NCI-H2196 treated with DMSO at 0.1 percent for 48 hours (cell line): ENCODE data around the gene SHMT2.

Source experiments
- DNase-seq: peaks from one replicate; lab custom pipeline; 2025; ENCODE audit not compliant: unreplicated experiment; lab: John Stamatoyannopoulos, UW

SHMT2 gene

DNA sequence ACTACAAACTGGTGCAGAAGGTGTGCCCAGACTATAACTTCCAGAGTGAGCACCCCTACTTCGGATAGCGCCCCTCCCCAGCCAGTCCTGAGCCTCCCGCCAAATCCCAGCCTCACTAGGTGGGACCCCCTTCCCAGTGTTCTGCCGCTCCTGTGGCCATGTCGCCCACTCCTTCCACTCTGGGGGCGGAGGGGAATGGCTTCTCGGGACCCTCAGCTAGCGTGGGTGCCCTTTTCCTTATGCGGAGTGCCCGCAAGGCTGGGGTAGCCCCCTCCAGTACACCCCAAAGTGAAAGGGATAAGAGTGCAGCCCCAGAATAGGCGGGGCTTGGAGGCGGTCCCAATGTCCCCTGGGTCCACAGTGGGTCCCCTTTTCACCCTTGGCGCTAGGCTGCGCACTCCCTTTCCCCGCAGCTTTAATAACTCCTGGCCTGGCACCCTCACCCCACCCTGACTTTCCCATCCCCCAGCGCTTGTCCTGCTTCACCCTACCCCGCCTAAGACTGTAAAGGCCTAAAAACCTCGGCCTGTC is 3.8 kb upstream of the SHMT2 start:
- no peak for DNase-seq

DNA sequence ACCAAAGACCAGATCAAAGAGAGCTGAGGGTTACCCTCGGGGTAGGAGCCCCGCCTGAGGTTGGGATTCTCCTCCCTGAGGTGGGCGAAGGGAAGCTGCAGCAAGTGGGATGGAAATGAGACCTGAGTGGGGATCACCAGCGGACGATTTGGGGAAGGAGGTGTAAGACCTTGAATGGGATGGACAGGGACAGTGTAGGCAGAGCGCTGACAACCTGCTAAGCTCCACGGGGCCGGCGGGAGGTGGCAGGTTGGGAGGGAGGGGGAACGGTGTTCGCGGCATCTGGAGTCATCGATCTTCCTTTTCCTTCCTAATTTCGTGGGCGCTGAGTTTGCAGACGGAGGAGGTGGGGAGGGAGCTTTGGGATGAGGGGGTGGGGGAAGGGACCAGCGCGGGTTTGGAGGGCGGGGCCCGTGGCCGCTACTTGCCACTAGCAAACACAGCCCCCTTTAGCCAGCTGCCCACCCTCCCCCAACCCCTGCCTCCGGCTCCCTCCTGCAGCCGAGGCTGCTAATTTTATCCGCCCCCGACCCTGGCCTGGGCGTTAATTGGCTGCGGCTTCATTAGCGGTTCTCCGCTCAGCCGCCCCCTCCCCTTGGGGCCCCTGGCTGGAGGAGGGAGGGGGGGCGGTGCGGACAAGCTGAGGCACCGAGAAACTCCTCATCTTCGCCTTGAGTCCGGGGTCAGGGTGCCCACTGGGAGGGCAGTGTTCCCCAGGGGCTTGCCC is 2.8 kb upstream of the SHMT2 start:
- DNase-seq, result no peak

DNA sequence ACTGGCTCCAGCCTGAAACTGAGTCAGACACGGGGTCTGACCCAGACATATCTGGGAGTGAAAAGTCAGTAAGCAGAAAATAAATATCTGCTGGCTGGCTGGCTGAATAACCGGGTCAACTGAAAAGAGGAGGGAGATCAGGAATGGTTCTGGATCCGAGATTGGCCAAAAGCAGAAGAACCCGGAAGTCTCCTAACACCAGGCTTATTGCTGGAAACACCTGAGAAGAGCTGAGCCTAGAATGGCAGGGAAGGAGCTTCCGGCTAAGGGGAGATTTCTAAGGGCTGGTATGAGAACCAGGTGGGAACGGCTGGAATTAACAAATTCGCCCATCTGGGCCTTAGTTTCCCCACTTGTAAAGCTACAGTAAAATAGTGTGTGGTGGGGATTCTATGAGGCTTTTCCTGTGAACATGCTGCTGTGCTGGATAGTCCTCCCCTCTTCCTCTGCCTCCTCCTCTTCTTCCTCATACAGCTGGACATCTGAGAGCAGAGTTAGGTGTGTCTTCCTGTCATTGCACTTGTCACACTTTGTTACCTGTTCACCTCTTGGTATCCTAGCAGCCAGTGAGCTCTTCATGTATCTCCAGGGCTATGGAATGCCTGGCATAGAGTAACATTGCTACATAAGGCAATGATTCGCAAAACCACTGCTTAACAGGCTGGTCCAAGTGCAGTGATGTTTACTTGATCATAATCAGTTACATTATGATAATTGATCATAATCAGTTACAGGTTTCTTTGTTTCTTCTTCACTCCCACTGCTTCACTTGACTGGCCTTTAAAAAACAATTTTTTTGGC is 2.0 kb upstream of the SHMT2 start:
- no peak for DNase-seq

DNA sequence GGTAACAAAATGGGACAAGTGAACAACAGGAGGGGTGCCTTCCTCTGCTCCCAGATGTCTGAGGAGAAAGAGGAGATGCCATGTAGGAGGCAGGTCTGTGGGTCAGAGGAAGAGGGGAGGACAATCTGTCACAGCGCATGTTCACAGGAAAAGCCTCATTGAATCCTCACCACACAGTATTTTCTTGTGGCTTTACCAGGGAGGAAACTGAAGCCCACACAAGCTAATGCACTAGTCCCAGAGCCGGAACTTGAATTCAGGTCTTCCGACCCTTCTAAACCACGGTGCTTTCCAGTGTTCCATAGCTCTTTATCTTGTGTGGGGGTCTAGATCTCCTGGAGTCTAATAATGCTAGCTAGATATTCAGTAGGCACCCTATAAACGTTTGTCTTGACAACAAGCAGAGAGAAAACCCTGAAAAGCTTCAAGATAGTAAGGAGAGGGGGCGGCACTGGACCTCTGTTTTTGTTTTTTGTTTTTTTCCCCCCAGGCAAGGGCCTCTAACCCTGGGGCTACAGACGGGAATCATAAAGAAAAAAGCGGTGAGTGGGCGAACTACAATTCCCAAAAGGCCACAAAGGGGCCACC is 371 bp upstream of the SHMT2 start:
- DNase-seq, result no peak

DNA sequence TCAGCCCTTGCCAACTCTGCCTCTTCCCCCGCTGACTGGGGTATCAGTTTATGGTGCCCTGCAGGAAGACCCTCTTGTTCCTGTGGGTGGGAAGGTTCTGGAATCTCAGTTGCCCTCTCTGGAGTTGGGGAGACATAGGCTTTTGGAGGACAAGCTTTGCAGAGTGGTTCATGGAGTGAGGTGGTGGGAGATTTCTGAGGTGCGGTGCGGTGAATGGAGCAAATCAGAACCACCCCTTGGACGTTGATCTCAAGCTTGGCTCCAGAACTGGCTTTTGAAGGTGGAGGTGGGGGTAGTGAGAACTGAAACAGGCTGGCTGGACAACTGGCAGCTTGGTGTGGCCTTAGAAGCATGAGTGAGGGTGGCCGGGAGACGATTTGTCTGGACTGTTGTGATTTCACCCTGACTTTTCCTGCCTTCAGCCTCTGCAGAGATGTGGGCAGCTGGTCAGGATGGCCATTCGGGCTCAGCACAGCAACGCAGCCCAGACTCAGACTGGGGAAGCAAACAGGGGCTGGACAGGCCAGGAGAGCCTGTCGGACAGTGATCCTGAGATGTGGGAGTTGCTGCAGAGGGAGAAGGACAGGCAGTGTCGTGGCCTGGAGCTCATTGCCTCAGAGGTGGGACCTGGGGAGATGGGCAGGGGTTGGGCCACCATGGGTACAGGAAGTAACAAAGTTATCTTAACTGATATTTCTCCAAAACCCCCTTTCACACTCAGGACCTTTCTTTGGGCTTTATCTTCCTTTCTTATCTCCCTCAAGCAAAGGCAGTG is 1.1 kb downstream of the SHMT2 start:
- DNase-seq, result no peak

- no peak for DNase-seq
Measured at GRCh38 chr12:57231276-57232021, 1.9 kb downstream of the SHMT2 start.

GRCh38 chr12:57232156-57232756 is 2.7 kb downstream of the SHMT2 start:
- DNase-seq, result no peak

DNA sequence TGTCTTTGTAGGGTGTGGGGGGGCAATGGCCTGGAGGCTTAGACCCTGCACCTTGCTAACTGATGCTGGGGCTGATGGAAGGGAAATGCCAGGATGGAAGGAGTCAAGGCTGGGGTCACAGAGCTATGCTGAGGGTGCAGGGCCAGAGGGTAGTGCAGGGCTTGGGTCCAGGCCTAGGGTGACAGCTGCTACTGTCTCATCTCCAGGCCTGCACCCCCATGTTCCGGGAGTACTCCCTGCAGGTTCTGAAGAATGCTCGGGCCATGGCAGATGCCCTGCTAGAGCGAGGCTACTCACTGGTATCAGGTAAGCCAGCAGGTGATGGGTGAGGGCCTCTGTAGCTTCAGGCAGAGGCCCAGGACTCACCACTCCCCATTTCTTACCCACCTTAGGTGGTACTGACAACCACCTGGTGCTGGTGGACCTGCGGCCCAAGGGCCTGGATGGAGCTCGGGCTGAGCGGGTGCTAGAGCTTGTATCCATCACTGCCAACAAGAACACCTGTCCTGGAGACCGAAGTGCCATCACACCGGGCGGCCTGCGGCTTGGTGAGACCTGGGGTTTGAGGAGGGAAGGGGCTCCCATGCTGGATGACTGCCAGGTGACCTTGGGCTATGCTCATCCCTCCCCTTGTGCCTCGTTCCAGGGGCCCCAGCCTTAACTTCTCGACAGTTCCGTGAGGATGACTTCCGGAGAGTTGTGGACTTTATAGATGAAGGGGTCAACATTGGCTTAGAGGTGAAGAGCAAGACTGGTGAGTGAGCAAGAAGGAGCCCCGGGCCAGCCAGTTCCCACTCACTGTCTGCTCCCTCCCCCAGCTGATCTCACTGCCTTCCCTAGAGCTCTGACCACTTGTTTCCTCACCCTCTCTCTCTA is 4.1 kb downstream of the SHMT2 start:
- no peak for DNase-seq

DNA sequence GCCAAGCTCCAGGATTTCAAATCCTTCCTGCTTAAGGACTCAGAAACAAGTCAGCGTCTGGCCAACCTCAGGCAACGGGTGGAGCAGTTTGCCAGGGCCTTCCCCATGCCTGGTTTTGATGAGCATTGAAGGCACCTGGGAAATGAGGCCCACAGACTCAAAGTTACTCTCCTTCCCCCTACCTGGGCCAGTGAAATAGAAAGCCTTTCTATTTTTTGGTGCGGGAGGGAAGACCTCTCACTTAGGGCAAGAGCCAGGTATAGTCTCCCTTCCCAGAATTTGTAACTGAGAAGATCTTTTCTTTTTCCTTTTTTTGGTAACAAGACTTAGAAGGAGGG is 4.7 kb downstream of the SHMT2 start:
- DNase-seq, result no peak

GRCh38 chr12:57234571-57235016 is 5.1 kb downstream of the SHMT2 start:
- DNase-seq, result no peak

GRCh38 chr12:57235017-57235727 is 5.7 kb downstream of the SHMT2 start:
- DNase-seq, result no peak

DNA sequence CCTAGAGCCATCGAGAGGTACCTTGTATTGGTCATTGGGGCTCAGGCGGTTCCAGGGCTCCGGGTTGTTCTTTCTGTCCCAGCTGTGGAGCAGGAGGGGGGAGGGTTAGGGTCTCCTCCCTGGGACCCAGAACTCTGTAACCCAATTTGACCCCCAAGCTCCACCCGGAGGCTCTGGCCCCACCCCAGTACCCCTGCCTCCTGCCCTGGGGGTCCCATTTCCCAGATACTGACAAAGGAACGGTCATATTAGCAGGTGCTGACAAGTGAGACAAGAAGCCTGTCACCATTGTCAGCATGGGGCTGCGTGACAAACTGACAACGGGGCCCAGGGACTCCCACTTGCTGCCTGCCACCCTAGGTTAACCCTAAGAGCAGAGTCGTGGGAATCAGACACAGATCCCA is 6.2 kb downstream of the SHMT2 start:
- DNase-seq, result no peak

DNA sequence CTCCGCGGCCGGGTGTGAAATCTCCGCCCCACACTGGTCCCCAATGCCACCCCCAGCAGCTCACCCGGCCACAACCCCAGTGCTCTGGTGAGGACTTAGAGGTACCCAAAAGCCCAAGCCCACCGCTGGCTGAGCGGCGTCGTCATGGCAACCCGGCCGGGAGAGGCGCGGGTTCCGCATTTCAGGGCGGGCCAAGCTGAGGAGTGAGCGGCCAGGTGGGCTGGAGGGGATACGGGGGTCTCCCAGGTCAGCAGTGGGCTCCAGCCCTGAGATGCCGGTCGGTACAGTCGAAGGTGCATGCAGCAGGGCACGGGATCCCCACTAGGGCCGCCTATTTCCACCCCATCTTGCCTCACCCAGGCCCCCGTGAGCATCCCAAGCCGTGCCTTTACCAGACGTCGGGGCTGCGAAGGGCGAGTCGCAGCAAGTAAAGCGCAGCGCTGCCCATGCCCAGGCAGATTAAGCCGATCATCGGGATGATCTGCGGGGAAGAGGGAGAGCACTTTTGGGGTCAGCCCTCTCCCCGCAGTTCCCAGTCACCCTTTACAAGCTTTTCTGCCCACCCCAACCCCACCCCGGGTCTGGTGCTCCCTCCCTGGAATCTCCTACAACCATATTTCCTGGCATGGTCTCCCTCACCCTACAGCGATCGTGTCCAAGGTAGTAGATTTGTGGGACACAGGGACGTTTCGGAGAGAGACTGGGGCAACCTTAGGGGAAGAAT is 6.9 kb downstream of the SHMT2 start:
- DNase-seq, result no peak

DNA sequence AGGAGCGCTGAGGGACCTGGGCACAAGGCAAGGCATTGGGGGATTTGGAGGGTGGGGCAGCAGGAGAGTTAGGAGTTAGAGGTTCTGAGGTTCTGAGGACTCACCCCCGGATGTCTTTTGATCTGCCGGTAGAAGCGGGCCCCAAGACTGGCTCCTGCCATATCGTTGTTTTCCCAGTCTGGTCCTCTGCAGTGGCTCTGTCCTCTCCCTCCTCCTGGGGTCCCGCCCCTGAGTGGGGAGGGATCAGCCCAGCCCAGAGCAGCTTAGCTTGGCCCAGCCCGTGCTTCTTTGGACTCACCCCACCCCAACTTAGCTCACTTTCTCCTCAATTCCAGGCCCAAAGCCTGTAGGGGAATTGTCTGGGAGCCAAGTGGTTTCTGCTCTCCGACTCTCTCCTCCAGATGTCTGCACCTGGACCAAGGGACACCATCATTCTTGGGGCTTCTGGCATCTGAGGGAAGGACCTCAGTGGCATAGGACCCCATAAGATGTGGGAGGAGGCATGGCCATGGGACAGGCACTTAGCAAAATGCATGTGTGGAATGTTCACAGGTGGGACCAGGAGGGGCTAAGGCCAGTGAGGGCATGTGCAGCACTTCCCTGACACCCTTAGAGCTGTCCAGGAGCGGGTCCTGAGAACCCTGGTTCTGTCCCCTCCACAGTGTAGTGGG is 7.5 kb downstream of the SHMT2 start:
- no peak for DNase-seq

GRCh38 chr12:57237596-57237931 is 8.1 kb downstream of the SHMT2 start:
- DNase-seq, result no peak

DNA sequence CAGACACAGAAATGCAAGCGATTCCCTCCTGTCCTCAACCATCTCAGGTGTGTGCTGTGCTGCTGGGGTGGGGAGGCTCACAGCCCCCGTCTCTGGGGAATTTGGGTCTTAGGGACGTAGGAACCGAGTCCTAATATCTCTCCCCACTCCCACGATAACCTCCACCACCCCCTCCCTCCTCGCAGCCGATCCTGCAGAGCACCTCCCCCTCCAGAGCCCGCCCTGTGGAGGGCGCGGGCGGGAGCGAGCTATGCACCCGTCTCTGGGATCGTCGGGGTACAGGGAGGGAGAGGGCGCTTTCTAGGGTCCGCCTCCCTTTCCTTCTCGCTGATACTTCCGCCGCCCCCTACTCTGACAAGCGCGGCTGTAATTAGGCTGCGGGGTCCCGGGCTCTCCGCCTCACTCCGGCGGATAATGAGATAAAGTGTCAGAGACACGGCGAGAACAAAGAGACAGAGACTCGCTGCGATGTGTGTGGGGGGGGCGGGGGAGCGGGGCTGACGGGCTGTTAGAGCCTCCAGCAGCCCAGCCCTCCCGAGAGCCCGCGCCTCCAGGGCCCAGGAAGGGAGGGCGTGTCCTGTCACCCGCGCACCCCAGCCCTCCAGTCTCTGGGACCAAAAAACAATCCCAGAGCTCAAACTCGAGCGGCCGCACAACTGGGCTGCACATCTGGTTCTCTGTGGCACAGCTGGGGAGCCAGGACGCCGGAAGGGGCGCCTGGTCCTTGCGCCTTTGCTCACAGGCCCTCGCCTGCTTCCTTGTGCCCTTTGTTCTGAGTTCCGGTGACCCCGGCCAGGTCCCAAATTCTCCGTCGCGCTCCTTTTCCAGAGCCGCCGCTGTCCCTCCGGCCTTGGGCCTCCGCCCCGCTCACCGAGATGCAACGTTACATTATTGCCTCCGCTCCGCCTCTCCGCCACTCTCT is 8.7 kb downstream of the SHMT2 start:
- DNase-seq, result no peak
